ENCODE measurements around the gene E2F3.
"Not testable (repeated sequence)": the region's sequence is repeated elsewhere in the genome, so short reads cannot be mapped to it uniquely, and the experiment has no call there.

Gene E2F3

GRCh38 chr6:20433929-20434328 is 32.2 kb downstream of the E2F3 start:
- DNase-seq, result no peak

GRCh38 chr6:20434766-20435165 is 33.1 kb downstream of the E2F3 start:
- DNase-seq, result no peak

GRCh38 chr6:20436719-20437118 is 35.0 kb downstream of the E2F3 start:
- DNase-seq, result no peak

GRCh38 chr6:20437639-20438038 is 36.0 kb downstream of the E2F3 start:
- DNase-seq, result no peak

- no peak for DNase-seq
Measured at GRCh38 chr6:20438462-20439070, 36.9 kb downstream of the E2F3 start.

GRCh38 chr6:20439558-20439957 is 37.9 kb downstream of the E2F3 start:
- DNase-seq, result no peak

- DNase-seq, result no peak
Measured at GRCh38 chr6:20440296-20440695, 38.6 kb downstream of the E2F3 start.

GRCh38 chr6:20441236-20441635 is 39.6 kb downstream of the E2F3 start:
- DNase-seq, result no peak

GRCh38 chr6:20441921-20442320 is 40.2 kb downstream of the E2F3 start:
- DNase-seq, result no peak

- no peak for DNase-seq
Measured at GRCh38 chr6:20444786-20445271, 43.1 kb downstream of the E2F3 start.

GRCh38 chr6:20447157-20447556 is 45.5 kb downstream of the E2F3 start:
- no peak for DNase-seq

- no peak for DNase-seq
Measured at GRCh38 chr6:20447581-20448132, 46.0 kb downstream of the E2F3 start.

GRCh38 chr6:20448828-20449227 is 47.1 kb downstream of the E2F3 start:
- no peak for DNase-seq

GRCh38 chr6:20454204-20454824 is 52.6 kb downstream of the E2F3 start:
- DNase-seq, result no peak

- DNase-seq, result no peak
Measured at GRCh38 chr6:20455251-20455940, 53.7 kb downstream of the E2F3 start.

GRCh38 chr6:20458027-20458894 is 56.6 kb downstream of the E2F3 start:
- no peak for DNase-seq

GRCh38 chr6:20459682-20460081 is 58.0 kb downstream of the E2F3 start:
- DNase-seq, result no peak

- DNase-seq, result no peak
Measured at GRCh38 chr6:20461576-20461975, 59.9 kb downstream of the E2F3 start.

GRCh38 chr6:20463396-20463795 is 61.7 kb downstream of the E2F3 start:
- DNase-seq, result no peak

GRCh38 chr6:20464041-20464440 is 62.4 kb downstream of the E2F3 start:
- no peak for DNase-seq

GRCh38 chr6:20464847-20465246 is 63.2 kb downstream of the E2F3 start:
- DNase-seq, result no peak

- DNase-seq, result not testable (repeated sequence)
Measured at GRCh38 chr6:20465616-20466015, 63.9 kb downstream of the E2F3 start.

- DNase-seq, result no peak
Measured at GRCh38 chr6:20467437-20467836, 65.8 kb downstream of the E2F3 start.
